ENCODE results near the gene ZNF793. TPM values are rescaled to one million over a fixed set of nuclear protein-coding genes. Genes with fewer than 3 reads are reported as not detected.

ZNF793 gene
- total and polyA plus RNA-seq, 2 experiments from 2014 or later: 8.0 to 11.4 TPM

DNA sequence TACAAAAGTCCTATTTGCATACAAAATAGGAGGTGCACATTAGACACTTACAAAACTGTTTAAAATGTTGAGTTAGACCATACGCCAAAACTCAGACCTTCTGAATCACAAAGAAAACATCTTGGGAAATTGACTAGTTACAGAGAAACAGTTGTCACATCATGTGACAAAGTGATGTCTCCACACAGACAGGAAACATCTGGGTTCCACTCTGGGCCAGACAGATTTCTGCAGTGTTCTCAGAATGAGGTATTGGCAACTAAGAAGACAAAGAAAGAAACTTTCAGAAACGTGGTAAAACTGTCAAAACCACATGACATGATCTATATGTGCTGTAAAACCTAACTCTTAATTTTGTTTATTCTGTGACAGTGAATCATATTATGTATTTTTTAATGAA, 6.7 kb downstream of the ZNF793 start:
- H3K9me2 ChIP-seq (ENCODE audit: insufficient read depth): no peaks in the 10 kb centered on the region
- H3K27me3 ChIP-seq (ENCODE audit: insufficient read depth): no peaks in the 10 kb centered on the region
- no peaks in the 10 kb centered on the region for H3F3A ChIP-seq (replicated peaks; ENCODE audit: low read depth)
- H2AFZ ChIP-seq: no peak overlapping the region
- Mint-ChIP-seq H3K9me3 (0 out of 3 replicates have a peak, but pooled peaks cover 5% of the 10 kb centered on the region), H3K36me3 (ENCODE audit: low read depth) (peaks cover 72% of the 10 kb centered on the region), H3K27me3 (ENCODE audit: insufficient read depth, low read depth, poor library complexity) (no peaks in the 10 kb centered on the region), H3K4me1 (no peaks in the 10 kb centered on the region), H3K27ac (no peak overlapping the region), H3K4me3 (no peak overlapping the region)
- no peak overlapping the region for H3K4me2 ChIP-seq
- TF ChIP-seq, protein P1, sequence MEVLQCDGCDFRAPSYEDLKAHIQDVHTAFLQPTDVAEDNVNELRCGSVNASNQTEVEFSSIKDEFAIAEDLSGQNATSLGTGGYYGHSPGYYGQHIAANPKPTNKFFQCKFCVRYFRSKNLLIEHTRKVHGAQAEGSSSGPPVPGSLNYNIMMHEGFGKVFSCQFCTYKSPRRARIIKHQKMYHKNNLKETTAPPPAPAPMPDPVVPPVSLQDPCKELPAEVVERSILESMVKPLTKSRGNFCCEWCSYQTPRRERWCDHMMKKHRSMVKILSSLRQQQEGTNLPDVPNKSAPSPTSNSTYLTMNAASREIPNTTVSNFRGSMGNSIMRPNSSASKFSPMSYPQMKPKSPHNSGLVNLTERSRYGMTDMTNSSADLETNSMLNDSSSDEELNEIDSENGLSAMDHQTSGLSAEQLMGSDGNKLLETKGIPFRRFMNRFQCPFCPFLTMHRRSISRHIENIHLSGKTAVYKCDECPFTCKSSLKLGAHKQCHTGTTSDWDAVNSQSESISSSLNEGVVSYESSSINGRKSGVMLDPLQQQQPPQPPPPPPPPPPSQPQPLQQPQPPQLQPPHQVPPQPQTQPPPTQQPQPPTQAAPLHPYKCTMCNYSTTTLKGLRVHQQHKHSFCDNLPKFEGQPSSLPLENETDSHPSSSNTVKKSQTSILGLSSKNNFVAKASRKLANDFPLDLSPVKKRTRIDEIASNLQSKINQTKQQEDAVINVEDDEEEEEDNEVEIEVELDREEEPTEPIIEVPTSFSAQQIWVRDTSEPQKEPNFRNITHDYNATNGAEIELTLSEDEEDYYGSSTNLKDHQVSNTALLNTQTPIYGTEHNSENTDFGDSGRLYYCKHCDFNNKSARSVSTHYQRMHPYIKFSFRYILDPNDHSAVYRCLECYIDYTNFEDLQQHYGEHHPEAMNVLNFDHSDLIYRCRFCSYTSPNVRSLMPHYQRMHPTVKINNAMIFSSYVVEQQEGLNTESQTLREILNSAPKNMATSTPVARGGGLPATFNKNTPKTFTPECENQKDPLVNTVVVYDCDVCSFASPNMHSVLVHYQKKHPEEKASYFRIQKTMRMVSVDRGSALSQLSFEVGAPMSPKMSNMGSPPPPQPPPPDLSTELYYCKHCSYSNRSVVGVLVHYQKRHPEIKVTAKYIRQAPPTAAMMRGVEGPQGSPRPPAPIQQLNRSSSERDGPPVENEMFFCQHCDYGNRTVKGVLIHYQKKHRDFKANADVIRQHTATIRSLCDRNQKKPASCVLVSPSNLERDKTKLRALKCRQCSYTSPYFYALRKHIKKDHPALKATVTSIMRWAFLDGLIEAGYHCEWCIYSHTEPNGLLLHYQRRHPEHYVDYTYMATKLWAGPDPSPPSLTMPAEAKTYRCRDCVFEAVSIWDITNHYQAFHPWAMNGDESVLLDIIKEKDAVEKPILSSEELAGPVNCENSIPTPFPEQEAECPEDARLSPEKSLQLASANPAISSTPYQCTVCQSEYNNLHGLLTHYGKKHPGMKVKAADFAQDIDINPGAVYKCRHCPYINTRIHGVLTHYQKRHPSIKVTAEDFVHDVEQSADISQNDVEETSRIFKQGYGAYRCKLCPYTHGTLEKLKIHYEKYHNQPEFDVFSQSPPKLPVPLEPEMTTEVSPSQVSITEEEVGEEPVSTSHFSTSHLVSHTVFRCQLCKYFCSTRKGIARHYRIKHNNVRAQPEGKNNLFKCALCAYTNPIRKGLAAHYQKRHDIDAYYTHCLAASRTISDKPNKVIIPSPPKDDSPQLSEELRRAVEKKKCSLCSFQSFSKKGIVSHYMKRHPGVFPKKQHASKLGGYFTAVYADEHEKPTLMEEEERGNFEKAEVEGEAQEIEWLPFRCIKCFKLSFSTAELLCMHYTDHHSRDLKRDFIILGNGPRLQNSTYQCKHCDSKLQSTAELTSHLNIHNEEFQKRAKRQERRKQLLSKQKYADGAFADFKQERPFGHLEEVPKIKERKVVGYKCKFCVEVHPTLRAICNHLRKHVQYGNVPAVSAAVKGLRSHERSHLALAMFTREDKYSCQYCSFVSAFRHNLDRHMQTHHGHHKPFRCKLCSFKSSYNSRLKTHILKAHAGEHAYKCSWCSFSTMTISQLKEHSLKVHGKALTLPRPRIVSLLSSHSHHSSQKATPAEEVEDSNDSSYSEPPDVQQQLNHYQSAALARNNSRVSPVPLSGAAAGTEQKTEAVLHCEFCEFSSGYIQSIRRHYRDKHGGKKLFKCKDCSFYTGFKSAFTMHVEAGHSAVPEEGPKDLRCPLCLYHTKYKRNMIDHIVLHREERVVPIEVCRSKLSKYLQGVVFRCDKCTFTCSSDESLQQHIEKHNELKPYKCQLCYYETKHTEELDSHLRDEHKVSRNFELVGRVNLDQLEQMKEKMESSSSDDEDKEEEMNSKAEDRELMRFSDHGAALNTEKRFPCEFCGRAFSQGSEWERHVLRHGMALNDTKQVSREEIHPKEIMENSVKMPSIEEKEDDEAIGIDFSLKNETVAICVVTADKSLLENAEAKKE (CRISPR knock-in tag; IDR thresholded peaks at IDR 0.05): no peak
- TF ChIP-seq ZNF331 (CRISPR knock-in tag; IDR thresholded peaks at IDR 0.05; ENCODE audit: low read depth) (no peak), JUNB (IDR thresholded peaks at IDR 0.05; ENCODE audit: unreplicated experiment) (no peak), CTCF (conservative IDR thresholded peaks at IDR 0.05; ENCODE audit: low read depth in 2 of 2) (no peak)
- no peaks in the 10 kb centered on the region; the same call in 1 of the 2 replicates for H3K36me3 ChIP-seq (ENCODE audit: insufficient read depth)
- H3K4me3 ChIP-seq: no peak overlapping the region
- H3K4me1 ChIP-seq (ENCODE audit: insufficient read depth): no peaks in the 10 kb centered on the region
- DNase-seq (ENCODE audit: low spot score): no peak
- no peak overlapping the region for H3K27ac ChIP-seq (ENCODE audit: low read depth)
- ATAC-seq: no peak
- H4K20me1 ChIP-seq (replicated peaks; ENCODE audit: insufficient read depth): no peaks in the 10 kb centered on the region
- peaks cover 4% of the 10 kb centered on the region; the same call in 1 of the 2 replicates for H3K79me2 ChIP-seq (replicated peaks; ENCODE audit: insufficient read depth)

Data from GM23338 (cell line).